GM12872 (cell line): ENCODE measurements around the gene GPR107.

ENCODE experiments used
- CTCF ChIP-seq: IDR thresholded peaks from 3 replicates; pipeline ENCODE4 v1.5.1; 2011; ENCODE audit warnings: low read depth, mild to moderate bottlenecking, low read length, moderate library complexity; ENCODE audit not compliant: insufficient read depth

Gene GPR107

DNA sequence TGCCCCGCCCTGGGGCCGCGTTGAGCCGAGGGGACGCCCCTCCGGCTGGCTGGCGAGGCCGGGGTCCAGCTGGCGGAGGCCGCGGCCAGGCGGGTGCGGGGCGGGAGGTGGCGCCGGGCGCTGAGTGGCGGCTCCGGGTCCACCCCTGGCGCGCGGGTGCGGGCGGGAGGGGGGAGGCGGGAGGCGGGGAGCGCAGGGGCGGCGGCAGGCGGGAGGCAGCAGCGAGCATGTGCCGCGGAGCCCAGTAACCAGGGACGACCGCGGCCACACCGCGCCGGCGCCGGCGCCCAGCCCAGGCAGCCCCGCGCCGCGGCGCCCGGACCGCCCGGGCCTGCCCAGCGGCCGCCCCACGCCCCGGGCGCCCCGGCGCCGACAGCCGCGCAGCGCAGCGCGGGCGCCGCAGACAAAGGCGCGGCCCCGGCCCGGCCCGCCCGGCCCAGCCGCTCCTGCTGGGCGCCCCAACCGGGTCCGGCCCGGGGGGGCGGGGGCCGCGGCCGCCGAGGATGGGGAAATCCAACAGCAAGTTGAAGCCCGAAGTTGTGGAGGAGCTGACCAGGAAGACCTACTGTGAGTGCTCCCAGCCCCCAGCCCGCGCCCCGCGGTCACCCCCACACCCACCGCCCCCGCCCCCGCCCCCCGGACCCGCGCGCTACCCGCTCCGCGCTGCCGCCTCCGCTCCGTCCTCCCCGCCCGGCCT is 118.6 kb downstream of the GPR107 start, which contains the start of gene NCS1:
NCS1 (plus strand) TSS at position 244 of the 697 bp plus-strand sequence; CDS start at position 504, 260 bp downstream.
- no peak for TF ChIP-seq CTCF

DNA sequence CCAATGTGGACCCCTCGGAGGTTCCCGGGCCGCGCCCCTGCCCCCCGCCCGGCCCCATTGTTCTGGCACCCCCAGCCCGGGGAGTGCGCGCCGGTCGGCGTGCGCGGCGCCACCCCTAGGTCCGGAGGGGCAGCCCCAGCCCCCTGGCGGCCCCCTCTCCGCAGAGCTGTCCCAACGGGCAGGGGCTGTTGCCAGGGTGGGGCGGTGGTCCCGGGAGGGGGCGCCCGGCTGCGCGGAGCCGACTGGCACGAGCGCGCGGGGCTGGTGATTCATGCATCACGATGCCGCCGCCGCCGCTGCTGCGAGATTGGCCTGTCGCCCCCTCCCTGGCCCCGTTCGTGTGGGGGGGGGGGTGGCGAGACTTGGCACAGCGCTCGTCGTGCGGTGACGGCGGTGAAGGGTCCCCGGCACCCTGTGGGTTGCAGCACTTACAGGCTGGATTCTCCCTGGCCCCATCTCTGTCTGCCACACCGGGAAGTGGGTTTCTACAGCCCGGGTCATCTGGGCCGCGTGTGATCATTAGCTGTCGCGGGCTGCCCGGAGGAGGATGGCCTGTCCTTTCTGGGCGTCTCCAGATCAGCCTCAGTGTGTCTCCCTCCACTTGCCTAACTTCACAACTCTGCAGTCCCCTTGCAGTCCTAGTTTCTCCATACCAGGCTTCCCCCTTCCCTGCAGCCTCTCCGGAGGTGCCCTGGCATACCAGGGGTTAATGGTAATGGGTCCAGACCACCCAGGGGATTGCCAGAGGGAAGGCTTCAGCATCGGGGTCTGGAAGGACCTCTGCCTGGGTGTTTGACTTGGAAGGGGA is 119.4 kb downstream of the GPR107 start:
- TF ChIP-seq CTCF: no peak

GRCh38 chr9:130173666-130173983 is 119.9 kb downstream of the GPR107 start:
- TF ChIP-seq CTCF: no peak

DNA sequence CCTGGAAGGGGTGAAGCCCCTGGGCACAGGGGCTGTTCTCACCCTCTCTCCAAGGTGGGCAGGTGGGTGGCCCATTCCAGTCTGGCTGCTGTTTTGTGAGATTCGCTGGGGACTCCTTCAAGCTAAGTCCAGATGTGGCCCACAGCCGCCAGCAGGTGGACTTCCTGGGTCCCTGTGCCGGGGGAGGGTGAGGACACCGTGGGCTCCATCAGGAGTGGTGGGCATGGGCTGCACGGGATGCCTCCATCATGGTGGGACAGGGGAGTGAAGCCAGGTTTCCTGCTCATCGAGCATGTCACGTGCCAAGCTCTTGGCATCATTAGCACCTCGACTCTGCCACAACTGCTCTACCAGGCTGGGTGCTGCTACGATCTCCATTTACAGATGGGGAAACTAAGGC is 120.3 kb downstream of the GPR107 start:
- no peak for TF ChIP-seq CTCF

DNA sequence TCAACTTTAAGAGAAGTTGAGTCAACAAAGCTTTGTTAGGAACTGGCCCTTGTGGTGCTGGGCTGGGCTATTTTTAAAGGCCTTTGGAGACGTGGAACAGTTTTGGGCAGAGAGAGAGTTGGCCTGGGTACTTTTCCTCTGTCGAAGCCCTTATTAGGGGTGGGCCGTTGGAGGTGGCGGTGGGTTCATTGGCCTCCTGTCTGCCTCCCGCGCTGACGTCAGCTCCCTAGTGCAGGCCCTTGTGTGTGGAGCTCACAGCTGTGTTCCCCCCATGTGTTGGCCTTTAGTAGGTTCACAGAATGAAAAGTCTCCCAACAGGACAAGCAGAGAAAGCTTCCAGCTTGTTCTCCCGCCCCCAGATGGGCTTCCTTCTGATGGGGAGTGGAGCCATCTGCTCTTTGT is 121.2 kb downstream of the GPR107 start:
- TF ChIP-seq CTCF: no peak

DNA sequence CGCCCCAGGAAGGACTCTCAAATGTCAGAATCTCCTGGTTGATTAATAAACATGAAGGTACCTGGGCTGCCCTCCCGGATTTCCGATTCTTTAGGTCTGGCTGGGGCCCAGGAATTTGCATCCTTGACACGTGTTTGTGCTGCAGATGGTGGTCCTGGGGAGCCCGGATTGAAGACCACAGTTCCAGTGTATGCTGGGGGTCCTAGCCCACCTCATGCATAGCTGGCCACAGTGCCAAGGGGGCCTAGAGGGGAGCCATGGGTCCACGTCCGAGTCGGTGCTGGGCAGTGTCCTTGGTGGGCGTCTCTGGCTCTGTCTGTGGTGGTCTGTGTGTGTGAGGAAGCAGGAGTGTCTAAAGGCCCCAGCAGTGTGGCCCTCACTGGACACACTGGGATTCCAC is 121.6 kb downstream of the GPR107 start:
- no peak for TF ChIP-seq CTCF

- no peak for TF ChIP-seq CTCF
Measured at GRCh38 chr9:130176760-130177159, 123.1 kb downstream of the GPR107 start.
